Gastrocnemius medialis (tissue), 4 donors: ENCODE data around the gene TDRD6.

Experiments used
- POLR2A ChIP-seq, 2 donors: fragments of 450-650 bp; IDR thresholded peaks; one replicate each; pipeline ENCODE4 v1.6.1; 2017; ENCODE audit warnings: antibody characterized with exemption in 2 of 2, mild to moderate bottlenecking in 2 of 2, moderate library complexity in 2 of 2
- TF ChIP-seq, protein P1 (sequence below), 5 experiments: fragments of 450-650 bp in 3 of 5; fragments of 200-600 bp in 2 of 5; sonication (generic) in 2 of 5; IDR thresholded peaks in 4 of 5; conservative IDR thresholded peaks in 1 of 5; 1 replicate in 4 of 5; 2 replicates in 1 of 5; pipeline ENCODE4 v1.5.1; 2016 to 2019; ENCODE audit warnings: antibody characterized with exemption in 5 of 5, mild to moderate bottlenecking in 3 of 5, moderate library complexity in 3 of 5

GRCh38 chr6:46746696-46747095 lies 59.0 kb downstream of the TDRD6 start, which contains the start of gene ANKRD66:
- TF ChIP-seq, protein P1, sequence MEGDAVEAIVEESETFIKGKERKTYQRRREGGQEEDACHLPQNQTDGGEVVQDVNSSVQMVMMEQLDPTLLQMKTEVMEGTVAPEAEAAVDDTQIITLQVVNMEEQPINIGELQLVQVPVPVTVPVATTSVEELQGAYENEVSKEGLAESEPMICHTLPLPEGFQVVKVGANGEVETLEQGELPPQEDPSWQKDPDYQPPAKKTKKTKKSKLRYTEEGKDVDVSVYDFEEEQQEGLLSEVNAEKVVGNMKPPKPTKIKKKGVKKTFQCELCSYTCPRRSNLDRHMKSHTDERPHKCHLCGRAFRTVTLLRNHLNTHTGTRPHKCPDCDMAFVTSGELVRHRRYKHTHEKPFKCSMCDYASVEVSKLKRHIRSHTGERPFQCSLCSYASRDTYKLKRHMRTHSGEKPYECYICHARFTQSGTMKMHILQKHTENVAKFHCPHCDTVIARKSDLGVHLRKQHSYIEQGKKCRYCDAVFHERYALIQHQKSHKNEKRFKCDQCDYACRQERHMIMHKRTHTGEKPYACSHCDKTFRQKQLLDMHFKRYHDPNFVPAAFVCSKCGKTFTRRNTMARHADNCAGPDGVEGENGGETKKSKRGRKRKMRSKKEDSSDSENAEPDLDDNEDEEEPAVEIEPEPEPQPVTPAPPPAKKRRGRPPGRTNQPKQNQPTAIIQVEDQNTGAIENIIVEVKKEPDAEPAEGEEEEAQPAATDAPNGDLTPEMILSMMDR (IDR thresholded peaks at IDR 0.05 in 4 of 5, conservative IDR thresholded peaks at IDR 0.05 in 1 of 5), result no peak
- TF ChIP-seq POLR2A (IDR thresholded peaks at IDR 0.05), result no peak
